CD4-positive, alpha-beta T cell treated with Interleukin-4 for 1 hour (primary cell): ENCODE data around the gene LRP11.
"Not testable (repeated sequence)": the region's sequence is repeated elsewhere in the genome, so short reads cannot be mapped to it uniquely, and the experiment has no call there.

Experiments used
- DNase-seq, 2 donors: peaks; one replicate each; pipeline ENCODE4 v3.0.0-alpha.2; 2020 to 2022

LRP11 gene

DNA sequence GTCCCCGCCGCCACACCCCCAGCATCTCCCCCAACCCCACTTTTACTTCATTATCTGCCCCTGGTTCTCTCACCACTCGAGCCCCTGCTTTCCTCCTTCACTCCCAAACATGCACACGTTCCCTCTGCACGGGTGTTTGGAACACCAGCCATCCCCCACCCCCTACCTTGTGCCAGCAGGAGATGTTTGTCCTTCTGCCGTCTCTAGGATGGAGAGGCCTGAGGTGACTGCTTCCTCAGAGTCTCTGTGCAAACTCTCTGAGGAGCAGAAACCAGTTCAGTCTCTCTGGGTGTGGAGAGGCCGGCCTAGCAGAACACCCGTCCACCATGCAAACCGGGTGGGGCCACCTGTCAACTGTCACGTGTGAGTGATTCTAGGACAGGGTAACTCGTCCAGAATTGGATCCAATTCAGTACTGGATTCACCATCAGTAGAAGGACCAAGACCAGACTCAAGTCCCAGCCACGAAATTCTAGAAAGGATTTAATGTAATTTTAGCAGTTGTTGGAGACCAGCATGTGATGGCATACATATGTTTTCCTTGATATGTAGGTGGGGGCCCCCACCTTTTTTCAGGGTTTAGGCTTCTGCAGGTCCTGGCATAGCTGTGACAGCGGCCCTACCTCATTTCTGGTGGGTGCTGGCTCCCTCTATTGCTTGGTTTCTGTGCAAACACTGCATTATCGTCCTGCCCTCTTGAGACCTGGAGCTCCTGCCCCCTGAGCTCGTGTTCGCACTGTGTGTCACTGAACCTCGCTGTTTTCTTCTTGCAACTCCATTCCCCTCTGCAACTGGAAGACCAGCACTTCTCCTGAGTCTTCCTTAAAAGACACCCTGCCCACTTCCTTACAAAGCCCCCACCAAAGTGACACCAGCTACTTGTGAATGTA lies 33.9 kb upstream of the LRP11 start, which contains the start of gene RAET1E:
Gene RAET1E (minus strand): TSS at position 259 of the 890 bp plus-strand sequence. CDS start 7,212 bp downstream, outside the sequence.
- DNase-seq: no peak

DNA sequence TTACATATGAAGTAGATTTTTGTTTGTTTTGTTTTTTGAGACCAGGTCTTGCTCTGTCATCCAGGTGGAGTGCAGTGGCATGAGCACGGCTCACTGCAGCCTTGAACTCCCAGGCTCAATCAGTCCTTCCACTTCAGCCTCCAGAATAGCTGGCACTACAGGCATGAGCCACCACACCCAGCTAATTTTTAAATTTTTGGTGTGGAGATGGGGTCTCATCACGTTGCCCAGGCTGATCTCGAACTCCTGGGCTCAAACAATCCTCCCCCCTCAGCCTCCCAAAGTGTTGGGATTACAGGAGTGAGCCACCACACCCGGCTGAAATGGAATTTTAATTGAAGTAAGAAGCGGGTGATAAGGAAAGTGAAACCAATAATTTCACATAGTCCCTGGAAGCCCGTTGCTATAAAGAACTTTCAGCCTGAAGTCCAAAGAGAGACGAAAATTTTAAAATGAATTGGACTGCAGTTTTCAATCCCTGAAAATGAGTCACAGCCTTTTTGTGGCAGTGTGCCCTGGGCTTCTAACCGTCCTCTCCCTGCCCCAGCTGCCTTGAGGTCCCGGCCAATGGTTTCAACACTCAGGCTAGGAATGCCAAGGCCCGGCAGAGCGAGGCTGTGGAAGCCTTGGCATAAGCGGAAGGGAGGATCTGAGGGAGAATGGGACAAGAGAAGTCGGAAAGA lies 33.0 kb upstream of the LRP11 start:
- DNase-seq: no peak

DNA sequence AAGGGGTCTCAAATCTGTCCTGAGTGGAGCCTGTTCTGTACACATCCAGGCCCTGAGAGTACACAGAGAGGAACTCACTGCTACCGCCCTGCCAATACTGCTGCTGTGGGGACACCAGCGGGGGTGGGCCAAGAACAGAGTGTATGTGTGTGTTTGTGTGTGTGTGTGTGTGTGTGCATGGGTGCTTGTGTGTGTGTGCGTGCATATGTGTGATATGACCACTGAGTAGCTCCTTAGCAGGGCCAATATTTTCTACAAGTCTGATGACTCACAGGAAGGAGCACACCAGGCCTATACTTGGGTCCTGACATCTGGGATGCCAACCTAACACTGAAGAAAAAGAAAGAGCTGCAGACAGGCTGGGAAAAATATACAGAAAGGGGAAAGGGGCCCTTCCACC lies 32.3 kb upstream of the LRP11 start:
- DNase-seq: no peak

DNA sequence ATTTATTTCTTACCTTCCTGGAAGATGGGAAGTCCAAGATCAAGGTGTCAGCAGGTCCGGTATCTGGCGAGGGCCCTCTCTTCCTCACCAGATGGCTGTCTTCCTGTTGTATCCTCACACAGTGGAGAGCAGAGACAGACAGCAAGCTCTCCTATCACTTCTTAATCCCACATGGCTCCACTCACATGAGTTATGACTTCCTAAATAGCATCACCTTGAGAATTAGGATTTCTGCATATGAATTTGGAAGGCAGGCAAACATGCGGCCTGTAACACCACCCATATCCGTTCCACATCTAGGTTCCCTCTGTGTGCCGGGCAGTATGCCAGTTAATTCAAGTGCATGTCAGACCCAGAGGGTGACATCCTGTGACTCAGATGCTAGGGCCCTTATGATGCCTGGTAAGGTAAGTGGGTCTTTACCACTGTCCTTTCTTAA lies 31.7 kb upstream of the LRP11 start:
- peak in 1 of 2 donors; percentile 30 for DNase-seq

DNA sequence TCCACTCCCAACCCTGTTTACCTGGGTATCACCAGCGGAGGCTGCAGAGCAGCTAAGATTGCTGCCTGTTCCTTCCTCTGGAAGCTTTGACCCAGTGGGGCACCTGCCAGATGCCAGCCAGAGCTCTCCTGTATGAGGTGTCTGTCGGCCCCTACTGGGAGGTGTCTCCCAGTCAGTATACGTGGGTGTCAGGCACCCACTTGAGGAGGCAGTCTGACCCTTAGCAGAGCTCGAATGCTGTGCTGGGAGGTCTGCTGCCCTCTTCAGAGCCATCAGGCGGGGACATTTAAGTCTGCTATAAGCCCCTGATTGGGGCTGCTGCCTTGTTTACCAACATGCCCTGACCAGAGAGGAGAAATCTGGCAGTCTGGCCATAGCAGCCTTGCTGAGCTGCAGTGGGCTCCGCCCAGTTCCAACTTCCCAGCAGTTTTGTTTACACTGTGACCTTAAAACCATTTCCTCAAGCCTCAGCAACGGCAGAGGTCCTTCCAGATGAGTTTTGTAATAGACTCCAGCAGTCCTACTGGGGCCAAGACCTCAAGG lies 31.0 kb upstream of the LRP11 start:
- DNase-seq: no peak

DNA sequence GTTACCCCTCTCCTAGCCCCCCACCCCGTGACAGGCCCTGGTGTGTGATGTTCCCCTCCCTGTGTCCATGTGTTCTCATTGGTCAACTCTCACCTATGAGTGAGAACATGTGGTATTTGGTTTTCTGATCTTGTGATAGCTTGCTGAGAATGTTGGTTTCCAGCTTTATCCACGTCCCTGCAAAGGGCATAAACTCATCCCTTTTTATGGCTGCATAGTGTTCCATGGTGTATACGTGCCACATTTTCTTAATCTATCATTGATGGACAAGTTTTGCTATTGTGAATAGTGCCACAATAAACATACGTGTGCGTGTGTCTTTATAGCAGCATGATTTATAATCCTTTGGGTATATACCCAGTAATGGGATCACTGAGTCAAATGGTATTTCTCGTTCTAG lies 27.7 kb upstream of the LRP11 start:
- not testable (repeated sequence) for DNase-seq

DNA sequence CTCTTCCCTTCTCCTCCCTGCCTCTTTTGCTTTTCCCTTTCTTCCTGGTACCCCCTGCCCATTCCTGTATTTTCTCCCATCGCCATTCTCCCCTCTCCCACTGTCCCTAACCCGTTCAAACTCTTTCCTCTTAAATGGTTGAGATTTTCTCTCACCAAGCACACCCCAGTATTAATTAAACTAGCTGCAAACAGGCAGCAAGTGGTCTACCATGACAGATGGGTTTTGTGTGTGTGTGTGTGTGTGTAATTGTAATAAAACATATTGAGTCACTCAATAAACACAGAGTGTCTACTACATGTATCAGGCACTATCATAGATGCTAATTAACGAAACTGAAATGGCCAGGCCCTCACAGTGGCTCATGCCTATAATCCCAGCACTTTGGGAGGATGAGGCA lies 27.1 kb upstream of the LRP11 start:
- no peak for DNase-seq

DNA sequence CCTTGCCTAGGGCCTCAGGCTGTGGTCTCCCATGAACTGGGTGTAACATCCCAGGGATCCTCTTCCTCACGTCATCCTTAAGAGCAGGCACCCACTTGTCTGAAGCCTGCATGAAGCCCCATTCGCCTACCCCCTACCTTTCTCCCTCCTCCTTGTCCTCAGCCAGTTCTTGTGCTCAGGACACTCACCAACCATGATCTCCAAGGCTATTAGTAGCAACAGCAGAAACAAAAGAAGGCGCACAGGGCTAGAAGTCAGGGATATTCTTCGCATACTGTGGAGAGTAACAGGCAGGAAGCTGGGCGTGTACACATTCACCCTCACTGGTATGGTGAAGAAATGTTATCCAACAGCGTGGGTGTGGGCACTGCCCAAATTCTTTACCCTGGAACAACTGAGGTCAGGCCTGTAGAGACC lies 26.5 kb upstream of the LRP11 start:
- no peak for DNase-seq

DNA sequence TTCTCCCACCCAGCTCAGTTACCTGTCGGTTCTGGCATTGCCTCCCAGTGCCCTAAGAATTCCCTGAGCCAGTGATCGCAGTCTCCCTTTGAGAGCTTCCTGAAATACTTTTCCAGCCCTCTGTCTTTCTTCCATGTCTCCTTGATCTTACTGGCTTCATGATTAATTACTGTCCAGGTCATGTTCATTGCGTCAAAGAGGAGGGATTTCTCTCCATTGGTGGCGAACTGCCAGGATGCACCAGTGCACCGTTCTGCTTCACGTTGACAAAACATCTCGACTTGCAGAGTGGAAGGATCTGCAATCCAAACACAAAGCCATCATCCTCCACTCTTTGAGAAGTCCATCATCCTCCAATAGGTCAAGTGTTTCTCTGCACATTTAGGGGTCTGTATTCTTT lies 25.2 kb upstream of the LRP11 start:
- no peak for DNase-seq

DNA sequence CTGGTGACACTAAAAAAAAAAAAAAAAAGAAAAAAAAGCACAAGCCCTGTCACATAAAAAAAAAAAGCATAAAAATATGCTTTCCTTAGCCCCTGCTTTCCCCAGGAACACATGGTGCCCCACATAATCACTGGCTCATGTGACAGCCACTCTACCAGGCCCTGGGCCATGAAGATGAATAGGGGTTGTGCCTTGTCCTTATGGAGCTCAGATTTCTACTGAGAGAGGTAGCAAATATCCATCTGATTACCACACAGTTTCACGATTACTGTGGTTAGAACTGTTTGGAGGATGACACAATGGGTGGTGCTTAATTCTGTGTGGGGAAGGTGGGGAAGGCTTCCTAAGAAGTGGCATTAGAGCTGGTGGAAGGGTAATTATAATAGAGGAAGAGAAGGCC lies 24.5 kb upstream of the LRP11 start:
- no peak for DNase-seq

DNA sequence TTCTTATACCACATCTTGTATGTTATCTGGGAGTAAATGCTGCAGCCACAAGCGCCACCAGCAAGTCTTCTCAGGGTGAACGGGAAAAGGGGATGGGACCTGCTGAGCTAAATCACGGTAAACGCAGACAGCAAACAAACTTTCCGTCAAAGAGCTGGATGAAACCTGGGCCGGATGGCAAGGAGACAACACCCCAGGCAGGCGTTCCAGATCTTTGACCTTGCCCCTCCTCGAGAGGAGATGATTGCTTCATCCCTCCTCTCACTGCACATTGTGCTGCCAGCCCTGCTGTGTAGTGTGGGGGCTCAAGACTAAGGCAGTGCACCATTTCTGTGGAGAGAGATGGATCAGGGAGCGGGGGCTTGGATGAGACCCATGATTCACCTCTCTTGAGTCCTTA lies 23.9 kb upstream of the LRP11 start:
- DNase-seq: no peak

DNA sequence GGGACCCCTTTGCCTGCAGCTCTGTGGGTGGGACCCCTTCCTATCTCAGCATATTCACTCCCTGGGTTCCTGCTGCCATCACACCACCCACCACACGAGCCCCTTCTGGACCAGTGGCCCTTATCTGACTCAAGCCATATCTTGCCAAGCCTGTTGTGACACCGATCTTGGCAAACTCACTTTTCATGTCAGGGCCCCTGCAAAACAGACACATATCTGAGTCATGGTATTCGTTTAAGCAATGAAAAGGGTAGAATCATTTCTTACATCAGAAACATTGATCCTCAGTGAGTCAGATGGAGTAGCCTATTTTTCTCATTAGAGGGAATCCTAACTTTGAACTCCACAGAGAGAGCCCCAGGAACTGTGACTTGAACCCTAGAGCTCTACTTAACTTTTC lies 23.2 kb upstream of the LRP11 start:
- no peak for DNase-seq

DNA sequence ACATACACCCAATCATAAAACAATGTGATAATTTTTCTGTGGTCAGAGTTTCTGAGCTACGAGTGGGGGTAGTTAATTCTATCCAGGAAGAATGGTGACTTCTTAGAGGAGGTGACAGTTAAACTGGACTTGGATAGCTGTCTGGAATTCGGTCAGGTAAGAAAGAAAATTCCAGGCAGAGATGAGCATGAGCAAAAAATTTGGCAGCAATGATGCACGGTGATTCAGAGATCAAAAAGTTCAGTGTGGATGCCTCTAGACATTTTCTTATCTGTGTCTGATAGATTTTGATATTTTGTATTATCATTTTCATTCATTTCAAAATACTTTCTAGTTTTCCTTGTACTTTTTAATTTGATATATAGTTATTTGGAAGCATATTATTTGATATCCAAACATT lies 21.7 kb upstream of the LRP11 start:
- no peak for DNase-seq

DNA sequence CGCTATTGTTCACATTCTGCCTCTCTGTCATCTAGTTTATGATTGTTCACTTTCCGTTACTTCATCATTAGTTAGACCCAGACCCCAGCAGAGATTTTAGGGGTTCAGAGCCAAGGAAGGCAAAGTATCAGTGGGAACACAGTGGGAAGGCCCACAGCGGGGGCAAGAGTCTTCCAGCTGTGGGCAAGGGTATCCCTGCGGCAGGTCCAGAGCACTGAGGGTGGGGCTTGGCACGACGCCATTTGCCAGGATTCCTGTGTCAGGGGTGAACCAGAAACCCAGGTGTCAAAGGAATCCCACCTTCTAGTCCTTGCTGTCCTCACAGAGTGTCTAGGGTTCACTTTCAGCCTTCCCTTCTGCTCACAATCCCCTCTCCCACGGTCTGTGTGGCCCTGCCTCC lies 20.5 kb upstream of the LRP11 start:
- DNase-seq: no peak

DNA sequence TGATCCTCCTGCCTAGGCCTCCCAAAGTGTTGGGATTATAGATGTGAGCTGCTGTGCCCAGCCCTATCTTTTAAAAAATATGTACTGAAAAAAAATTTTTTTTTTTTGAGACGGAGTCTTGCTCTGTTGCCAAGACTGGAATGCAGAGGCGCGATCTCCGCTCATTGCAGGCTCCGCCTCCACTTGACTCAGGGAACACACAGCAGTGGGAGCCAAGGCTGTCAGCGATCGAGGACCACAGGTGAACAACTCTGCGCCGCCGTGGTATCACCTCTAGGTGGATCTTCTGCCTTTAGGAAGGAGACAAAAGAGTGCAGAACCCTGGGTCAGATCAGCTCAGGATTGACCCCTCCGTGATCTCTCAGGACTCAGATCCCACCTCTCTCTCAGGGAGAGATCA lies 20.1 kb upstream of the LRP11 start:
- no peak for DNase-seq

DNA sequence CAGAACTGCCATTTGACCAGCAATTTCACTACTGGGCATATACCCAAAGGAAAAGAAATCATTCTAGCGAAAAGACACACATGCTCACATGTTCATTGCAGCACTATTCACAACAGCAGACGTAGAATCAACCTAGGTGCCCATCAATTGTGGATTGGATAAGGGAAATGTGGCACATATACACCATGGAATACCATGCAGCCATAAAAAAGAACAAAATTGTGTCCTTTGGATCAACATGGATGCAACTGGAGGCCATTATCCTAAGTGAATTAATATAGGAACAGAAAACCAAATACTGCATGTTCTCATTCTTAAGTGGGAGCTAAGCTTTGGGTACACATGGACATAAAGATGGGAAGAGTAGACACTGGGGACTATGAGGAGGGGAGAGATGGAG lies 17.7 kb upstream of the LRP11 start:
- DNase-seq: no peak

DNA sequence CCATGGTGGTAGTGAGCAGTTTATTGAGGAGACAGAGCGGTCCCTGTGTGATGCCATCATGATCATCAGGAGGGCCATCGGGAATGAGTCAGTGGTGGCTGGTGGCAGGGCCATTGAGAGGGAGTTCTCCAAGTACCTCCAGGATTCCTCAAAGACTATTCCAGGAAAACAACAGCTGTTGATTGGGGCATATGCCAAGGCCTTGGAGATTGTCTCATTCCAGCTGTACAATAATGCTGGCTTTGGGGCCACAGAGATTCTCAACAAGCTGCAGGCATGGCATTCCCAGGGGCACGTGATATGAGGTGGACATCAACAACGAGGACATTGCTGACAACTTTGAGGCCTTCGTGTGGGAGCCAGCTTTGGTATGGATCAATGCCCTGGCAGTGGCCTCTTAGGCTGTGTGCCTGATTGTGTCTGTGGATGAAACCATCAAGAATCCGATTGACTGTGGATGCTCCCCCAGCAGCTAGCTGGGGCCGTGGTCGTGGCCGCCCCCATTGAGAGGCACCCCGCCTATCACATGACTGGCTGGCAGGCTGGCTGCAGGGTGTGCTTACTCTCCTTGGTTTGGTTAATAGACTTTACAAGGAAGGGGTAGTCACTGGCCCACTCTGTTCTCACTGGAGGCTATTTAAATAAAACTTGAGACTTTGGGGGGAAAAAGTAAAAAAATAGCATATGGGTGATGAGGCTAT lies 17.1 kb upstream of the LRP11 start:
- DNase-seq: no peak

DNA sequence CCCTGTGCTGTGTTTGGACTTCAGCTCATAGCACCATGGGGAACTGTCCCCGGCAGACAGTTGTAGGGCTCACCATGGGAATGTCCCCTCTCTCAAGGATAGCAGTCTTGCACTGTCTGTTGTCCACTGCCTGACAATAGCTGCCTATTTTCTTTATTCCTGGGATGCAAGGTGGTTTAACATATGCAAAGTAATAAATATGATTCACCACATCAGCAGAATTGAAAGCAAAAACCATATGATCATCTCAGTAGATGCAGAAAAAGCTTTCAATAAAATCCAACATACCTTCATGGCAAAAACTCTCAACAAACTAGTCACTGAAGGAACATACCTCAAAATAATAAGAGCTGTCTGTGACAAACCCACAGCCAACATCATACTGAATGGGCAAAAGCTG lies 13.5 kb upstream of the LRP11 start:
- DNase-seq: no peak

DNA sequence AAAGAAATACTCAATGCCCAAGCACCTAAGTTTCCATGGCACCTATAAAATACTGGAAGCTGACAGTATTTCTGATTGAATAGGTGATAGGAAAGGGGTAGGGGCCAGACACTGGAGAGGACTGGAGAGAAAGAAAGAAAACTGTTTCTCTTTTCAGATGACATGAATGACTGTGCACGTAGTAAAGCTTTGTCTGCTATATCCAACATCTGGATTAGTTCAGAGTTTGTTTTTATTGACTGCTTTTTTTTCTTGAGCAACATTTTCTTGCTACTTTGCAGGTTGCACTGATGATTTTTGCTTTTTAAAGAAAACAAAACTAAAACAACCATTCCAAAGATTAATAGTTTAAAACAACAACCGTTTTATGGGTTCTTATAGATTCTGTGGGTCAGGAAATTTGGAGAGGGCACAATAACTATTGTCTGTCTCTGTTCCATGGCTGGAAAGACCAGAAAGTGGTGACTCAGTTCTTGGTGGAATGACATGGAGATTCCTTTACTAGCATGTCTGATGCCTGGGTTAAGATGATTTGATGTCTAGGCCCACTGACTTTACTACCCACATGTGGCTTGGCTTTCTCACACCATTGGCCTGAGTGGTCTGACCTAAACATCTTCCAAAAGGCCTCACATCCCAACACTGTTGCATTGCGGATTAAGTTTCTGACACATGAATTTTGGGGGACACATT lies 12.2 kb upstream of the LRP11 start:
- no peak for DNase-seq

DNA sequence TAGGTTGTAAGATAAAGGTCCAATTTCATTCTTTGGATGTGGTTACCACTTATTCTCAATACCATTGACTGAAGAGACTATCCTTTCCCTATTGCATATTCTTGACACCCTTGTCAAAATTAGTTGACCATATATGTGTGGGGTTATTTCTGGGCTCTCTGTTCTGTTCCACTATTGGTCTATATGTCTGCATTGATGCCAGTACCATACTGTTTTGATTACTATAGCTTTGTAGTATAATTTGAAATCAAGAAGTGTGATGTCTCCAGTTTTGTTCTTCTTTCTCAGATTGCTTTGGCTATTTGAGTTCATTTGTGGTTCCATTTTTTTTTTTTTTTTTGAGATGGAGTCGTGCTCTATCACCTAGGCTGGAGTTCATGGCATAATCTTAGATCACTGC lies 8.1 kb upstream of the LRP11 start:
- no peak for DNase-seq

DNA sequence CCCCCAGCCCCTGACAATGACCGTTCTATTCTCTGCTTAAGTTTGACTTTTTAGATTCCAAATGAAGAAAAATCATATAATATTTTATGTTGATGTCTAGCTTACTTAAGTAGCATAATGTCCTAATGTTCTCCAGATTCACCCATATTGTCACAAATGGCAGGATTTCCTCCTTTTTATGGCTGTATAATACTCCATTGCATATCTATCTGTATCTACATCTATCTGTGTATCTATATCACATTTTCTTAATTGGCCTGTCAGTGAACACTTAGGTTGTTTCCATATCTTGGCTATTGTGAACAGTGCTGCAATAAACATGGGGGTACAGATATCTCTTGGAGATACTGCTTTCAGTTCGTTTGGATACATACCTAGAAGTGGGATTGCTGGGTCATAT lies 7.0 kb upstream of the LRP11 start:
- DNase-seq: no peak

DNA sequence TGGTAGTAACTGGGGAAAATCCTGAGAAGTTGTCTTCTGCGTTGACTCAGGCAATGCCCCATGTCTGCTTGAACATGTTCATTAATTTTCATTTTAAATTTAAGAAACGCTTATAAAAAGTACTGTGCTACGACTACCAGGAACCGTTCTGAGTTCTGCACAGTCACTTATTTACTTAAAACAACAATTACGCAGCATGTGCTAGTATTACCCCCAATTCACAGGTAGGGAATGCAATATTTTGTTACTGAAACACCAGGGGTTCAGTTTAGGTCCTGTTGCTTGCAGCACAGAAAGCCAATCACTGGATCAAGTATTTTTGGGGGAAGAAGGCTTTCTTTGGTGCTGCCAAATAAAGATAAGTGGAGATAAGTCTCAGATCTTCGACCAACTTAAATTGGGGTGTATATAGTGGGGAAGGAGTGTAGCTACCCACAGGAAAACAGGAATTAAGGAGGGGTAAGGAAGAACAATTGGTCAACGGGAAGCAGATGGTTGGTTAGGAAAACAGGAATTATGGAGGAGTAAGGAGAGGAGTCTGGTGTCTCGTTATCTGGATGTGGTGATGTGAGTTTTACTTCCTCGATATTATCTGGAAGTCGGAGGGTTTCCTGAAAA lies 5.2 kb upstream of the LRP11 start:
- DNase-seq: no peak
